ENCODE results near the gene SYN1.
"Not testable (repeated sequence)": the region's sequence is repeated elsewhere in the genome, so short reads cannot be mapped to it uniquely, and the experiment has no call there.

Gene SYN1

GRCh38 chrX:47633689-47634590 lies 14.3 kb upstream of the SYN1 start:
- no peak for DNase-seq (ENCODE audit: low spot score)

DNA sequence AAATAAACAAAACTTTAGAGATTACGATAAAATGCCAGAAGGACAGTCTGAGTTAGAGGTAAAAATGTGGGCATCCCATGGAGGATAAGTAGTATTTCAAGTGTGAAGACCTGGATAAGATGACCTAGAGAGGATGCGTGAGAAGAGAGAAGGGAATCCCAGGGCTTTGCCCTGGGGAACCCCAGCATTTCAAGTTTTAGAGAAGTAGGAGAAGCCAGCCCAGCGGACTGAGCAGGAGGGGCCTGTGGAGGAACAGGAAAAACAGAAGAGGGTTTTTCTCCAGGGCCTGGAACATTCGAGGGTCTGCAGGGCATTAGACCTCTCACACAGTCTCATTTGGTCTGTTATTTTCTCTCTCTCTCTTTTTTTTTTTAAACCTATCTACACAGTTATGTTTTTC lies 13.0 kb upstream of the SYN1 start:
- DNase-seq (ENCODE audit: low spot score), result no peak

GRCh38 chrX:47631676-47632075 lies 12.0 kb upstream of the SYN1 start:
- no peak for DNase-seq (ENCODE audit: low spot score)

GRCh38 chrX:47629419-47630200 lies 10.0 kb upstream of the SYN1 start, which contains the start of gene CFP:
Gene CFP, minus strand, starts transcription at chrX:47629930. Its CDS starts 86 bp downstream, at chrX:47629844.
- no peak for DNase-seq (ENCODE audit: low spot score)

DNA sequence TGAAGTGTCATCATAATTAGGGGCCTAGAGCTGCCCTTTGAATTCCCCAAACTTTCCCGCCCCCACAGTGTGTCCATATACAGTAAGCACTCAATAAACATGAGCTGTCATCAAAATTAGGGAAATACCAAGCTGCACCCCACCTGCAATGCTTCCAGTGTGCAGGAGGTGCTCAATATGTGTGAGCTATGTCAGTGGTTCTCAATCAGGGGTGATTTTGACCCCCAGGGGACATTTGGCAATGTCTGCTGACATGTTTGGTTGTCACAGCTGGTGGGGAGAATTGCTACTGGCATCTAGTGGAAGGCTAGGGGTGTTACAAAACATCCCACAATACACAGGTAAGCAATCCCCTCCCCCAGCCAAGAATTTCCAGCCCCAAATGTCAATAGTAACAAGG lies 9.3 kb upstream of the SYN1 start:
- DNase-seq (ENCODE audit: low spot score), result no peak

DNA sequence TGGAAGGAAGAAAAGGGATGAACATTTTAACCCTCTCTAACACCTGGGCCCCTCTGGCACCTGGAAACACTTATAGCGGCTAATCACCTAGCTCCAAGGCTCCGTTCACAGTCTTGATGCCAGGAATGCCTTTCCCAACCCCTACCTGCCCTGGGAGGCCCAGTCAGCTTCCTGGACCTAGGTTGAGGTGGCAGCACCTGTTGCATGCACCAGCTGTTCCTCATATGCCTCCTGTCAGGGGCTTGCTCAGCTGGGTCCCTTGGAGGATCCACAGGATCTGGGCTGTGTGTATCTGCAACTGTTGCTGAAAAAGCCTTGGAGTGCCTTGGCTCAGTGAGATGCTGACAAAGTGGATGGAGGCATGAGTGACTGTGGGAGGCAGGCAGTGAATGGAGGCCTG lies 5.7 kb upstream of the SYN1 start:
- DNase-seq (ENCODE audit: low spot score), result no peak

GRCh38 chrX:47623540-47624027 lies 3.9 kb upstream of the SYN1 start:
- DNase-seq (ENCODE audit: low spot score), result no peak

DNA sequence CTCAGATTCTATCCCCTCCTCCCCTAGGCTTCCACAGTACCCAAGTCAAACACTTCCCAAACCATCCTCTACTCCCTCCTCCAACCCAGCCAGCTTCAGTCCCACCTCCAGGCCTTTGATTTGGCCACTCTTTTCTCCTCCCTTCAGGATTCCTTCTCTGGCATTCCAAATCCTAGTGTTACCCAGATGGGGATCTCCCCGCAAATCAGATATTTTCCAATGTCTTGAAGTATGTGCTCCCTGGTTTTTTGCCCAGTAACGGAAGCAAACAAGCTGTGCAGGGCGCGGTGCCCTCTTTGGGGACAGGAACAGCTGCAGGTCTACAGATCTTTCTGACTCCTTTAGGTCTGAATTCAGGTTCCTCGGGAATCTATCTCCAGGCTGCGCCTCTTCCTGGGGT lies 2.2 kb upstream of the SYN1 start:
- no peak for DNase-seq (ENCODE audit: low spot score)

DNA sequence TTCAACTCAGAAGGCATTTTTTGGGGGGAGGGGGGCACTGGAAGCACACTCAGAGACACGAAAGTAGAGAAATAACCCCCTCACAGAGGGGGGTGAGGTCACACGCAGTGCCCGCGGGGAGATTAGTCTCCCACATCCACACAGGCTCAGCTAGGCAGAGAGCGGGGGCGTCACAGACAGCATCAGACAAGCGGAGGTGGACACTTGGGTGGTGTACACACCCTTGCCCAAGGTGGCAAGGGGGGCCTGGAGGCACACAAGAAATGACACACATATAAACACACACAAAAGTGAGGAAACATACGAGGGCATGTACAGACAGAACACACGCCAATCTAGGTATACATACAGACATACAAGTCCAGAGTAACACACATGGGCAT lies 637 bp upstream of the SYN1 start:
- DNase-seq (ENCODE audit: low spot score), result no peak

DNA sequence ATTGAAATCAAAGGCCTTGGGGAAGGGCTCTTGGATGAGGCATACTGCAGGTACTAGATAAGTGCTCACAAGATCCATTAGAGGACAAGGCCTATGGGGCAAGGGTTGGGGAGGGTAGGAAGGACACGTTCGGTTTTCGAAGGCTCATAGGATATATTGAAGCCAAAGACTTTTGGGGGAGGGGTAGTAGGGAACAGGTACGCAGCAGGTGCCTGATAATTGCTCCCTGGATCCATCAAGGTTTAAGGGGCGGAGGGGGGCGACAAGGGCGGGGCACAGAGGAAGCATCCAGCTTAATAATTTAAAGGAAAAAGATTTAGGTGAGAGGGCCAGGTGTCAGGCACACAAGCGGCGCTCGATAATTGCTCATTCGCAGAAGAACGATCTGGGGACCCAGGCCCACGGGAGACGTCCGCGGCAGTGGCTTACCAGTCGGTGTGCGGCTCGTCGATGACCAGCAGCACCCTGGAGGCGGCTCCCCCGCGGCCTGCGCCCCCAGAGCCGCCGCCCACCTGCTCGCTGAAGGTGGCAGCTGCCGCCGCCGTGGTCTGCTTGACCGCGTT lies 653 bp downstream of the SYN1 start:
- DNase-seq (ENCODE audit: low spot score), result no peak

- DNase-seq (ENCODE audit: low spot score), result no peak
Measured at GRCh38 chrX:47614618-47615017, 5.0 kb downstream of the SYN1 start.

DNA sequence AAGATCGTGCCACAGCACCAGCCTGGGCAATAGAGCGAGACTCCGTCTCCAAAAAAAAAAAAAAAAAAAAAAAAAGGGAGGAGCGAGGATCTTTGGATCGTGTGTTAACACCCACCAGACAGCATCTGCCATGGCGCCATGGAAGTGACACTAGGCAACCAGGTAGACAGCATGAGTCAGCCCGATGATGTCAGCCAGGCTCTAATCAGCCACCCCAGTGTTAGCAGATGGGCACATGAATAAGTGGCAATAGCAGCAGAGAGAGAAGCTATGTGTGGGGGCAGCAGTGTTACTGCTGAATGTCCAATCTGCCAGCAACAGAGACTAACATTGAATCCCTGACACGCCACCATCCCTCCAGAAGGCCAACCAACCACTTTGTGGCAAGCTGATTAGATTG lies 6.6 kb downstream of the SYN1 start:
- DNase-seq (ENCODE audit: low spot score), result no peak

DNA sequence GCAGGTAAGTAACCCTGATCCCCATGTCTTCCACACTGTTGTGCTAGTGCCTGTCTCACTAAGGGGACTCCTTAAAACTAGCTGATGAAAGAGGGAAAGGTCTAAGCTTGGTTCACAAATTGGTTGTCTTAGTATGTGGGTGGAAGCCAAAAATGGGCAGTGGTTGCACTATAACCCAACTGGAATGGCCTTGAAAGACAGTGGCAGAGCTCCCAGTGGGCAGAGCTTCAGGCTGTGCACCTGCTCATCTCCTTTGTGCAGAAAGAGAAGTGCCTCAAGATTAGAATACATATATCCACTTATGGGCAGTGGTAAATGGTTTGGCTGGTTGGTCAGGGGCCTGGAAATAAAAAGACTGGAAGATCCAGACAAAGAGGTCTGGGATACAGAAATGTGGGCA lies 7.2 kb downstream of the SYN1 start:
- no peak for DNase-seq (ENCODE audit: low spot score)

- DNase-seq (ENCODE audit: low spot score), result no peak
Measured at GRCh38 chrX:47611926-47612325, 7.7 kb downstream of the SYN1 start.

DNA sequence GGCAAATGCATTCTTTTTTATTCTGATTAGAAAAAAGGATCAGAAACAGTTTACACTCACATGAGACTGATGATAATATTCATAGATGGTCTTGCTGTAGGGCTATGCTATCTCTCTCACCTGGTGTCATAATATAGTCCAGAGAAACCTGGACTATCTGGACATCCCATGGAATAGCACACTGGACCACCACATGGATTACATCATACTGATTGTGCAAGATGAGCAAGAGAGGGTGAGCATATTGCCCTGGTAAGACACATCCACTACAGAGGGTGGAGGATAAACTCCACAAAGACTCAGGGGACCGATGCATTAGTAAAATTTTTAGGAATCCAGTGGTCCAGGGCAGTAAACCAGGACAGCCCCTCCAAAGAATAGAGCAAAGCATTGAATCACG lies 8.2 kb downstream of the SYN1 start:
- DNase-seq (ENCODE audit: low spot score), result no peak

- no peak for DNase-seq (ENCODE audit: low spot score)
Measured at GRCh38 chrX:47610511-47610910, 9.1 kb downstream of the SYN1 start.

GRCh38 chrX:47608130-47608810 lies 11.4 kb downstream of the SYN1 start:
- DNase-seq (ENCODE audit: low spot score), result no peak

DNA sequence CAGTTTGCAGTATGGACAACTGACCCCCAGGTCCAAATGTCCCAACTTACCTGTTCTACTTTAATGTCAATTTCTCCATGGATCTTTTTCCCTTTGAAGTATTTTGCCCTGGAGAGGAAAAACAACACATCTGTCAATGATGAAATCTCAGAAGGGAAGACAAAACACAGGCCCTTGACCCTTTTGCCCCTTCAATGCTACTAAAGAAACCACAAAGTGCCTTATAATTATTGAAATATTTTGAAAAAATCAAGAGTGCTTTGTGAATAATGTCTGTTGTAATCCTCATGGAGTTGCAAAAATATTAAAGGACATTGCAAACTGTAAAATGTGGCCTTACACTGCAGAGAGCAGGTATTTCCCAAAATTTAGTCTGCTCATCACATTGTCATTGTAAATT lies 12.6 kb downstream of the SYN1 start:
- DNase-seq (ENCODE audit: low spot score), result no peak

GRCh38 chrX:47605024-47605423 lies 14.6 kb downstream of the SYN1 start:
- DNase-seq (ENCODE audit: low spot score), result no peak

- not testable (repeated sequence) for DNase-seq (ENCODE audit: low spot score)
Measured at GRCh38 chrX:47603125-47603524, 16.5 kb downstream of the SYN1 start.

DNA sequence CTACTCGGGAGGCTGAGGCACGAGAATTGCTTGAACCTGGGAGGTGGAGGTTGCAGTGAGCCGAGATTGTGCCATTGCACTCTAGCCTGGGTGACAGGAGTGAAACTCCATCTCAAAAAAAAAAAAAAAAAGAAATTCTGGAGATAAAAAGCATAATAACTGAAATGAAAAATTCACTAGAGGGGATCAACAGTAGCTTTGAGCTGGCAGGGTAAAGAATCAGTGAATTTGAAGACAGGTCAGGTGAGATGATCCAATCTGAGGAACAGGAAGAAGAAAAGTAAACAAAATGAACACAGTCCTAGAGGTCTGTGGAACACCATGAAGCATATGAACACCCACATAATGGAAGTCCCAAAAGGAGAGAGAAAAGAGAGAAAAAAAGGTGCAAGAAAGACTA lies 22.4 kb downstream of the SYN1 start:
- DNase-seq (ENCODE audit: low spot score), result no peak

GRCh38 chrX:47596256-47596655 lies 23.4 kb downstream of the SYN1 start:
- DNase-seq (ENCODE audit: low spot score), result no peak

Measured in globus pallidus (tissue), 1 donor.